ENCODE results near the gene NFE2L1.

The NFE2L1 gene

DNA sequence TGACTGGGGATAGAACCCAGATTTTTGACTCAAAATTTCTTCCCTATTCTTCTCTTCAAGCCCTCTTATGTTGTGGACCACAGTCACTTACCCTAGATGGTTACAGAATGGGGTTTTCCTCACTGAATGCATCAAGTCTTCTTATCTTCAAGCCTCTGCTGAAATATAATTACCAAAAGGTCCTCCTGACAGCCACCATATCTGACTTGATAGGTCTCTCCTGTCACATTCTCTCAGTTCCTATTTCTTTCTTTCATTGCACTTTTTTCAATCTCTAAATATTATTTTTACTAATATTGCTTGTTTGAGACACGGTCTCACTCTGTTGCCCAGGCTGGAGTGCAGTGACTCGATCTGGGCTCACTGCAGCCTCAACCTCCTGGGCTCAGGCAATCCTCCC lies 9.5 kb upstream of the NFE2L1 start:
- no peak for TF ChIP-seq JUND (IDR thresholded peaks at IDR 0.05; ENCODE audit: low read depth)
- DNase-seq (ENCODE audit: low read depth in 1 of 2, low spot score in 1 of 2) = no peak
- in situ Hi-C loops (cut with HindIII; ENCODE audit: low pct_unique_long_range_greater_than_20kb, low sequenced_read_pairs) = no loop called here

- no peak for DNase-seq (ENCODE audit: low read depth in 1 of 2, low spot score in 1 of 2)
- in situ Hi-C loops (cut with HindIII; ENCODE audit: low pct_unique_long_range_greater_than_20kb, low sequenced_read_pairs) = no loop called here
- TF ChIP-seq JUND (IDR thresholded peaks at IDR 0.05; ENCODE audit: low read depth) = no peak
These were observed 5.0 kb upstream of the NFE2L1 start for GRCh38 chr17:48043176-48043575.

GRCh38 chr17:48044851-48045250 lies 3.3 kb upstream of the NFE2L1 start:
- DNase-seq (ENCODE audit: low read depth in 1 of 2, low spot score in 1 of 2) = no peak
- no peak for TF ChIP-seq JUND (IDR thresholded peaks at IDR 0.05; ENCODE audit: low read depth)
- in situ Hi-C loops (cut with HindIII; ENCODE audit: low pct_unique_long_range_greater_than_20kb, low sequenced_read_pairs) = no loop called here

DNA sequence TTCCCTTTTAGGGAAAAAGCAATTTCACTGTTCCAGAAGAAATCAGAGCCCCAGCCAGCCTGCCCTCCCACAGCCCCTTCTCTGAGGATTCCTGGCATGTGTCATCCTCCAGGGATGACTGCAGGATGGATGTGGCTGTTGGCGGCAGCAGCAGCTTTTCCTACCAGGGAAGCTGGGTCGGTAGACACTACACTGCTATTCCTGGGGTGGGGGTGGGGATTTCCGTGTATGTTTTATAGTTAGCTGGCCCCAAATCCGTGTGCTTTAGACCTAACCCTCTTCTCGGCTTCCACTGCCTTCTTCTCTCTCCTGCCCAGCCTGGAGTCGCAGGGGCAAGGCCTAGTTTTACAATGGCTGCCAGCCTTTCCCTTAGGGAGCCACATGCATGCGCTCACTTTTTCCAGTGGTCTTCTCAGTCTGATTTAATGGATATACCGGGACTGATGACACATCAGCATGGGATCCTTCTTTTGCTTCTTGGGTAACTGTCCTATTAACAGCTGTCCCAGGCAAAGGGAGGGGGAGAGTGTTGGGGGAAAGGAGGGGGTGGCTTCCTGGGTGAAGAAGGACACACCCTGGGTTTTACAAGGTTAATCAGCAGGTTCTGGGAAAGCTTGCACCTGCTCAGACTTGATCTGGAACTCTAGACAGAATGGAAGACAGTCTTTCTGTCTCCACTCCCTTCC lies 2.7 kb upstream of the NFE2L1 start:
- in situ Hi-C loops (cut with HindIII; ENCODE audit: low pct_unique_long_range_greater_than_20kb, low sequenced_read_pairs) = no loop called here
- DNase-seq (ENCODE audit: low read depth in 1 of 2, low spot score in 1 of 2) = no peak
- no peak for TF ChIP-seq JUND (IDR thresholded peaks at IDR 0.05; ENCODE audit: low read depth)

DNA sequence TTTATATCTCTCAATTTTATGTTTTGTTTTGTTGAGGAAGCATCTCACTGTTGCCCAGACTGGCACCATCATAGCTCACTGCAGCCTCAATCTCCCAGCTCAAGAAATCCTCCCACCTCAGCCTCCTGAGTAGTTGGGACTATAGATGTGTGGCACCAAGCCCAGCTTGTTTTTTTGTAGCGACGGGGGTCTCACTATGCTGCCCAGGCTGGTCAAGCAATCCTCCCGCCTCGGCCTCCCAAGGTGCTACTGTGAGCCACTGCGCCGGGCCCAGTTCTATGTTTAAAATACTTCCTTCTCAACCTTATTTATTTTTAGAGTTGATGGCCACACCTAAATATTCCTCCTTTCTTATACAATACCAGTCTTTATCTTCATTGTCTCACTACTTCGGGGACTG lies 1.9 kb upstream of the NFE2L1 start:
- no peak for DNase-seq (ENCODE audit: low read depth in 1 of 2, low spot score in 1 of 2)
- no peak for TF ChIP-seq JUND (IDR thresholded peaks at IDR 0.05; ENCODE audit: low read depth)
- in situ Hi-C loops (cut with HindIII; ENCODE audit: low pct_unique_long_range_greater_than_20kb, low sequenced_read_pairs) = no loop called here

DNA sequence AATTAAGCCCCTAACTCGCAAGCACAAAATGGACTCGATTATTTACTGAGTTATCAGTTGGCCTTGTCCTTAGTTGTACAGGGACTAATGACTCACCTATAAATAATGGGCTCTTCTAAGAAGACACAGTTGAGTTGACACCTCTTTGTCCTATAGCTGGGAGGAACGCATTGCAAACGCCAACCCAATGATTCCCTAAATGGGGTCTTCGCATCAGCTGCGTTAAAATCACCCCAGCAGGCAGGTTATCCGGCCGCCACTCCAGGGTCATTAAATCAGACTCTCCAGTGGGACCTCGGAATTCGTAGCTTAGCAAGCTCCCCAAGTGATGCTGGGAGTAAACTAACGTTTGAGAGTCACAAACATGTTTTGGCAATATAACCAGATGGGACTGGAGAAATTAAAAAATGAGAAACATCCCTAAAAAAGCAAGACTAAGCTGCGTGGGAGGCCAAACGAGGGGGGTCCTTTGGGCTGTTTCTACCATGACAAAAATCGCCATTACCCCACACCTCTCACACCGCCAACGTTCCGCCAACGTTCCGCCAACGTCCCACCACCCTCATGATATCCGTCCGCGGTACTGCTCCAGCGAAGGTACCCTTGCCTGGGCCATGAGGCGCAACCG lies 932 bp upstream of the NFE2L1 start:
- DNase-seq (ENCODE audit: low read depth in 1 of 2, low spot score in 1 of 2) = no peak
- TF ChIP-seq JUND (IDR thresholded peaks at IDR 0.05; ENCODE audit: low read depth) = no peak
- in situ Hi-C loops (cut with HindIII; ENCODE audit: low pct_unique_long_range_greater_than_20kb, low sequenced_read_pairs) = no loop called here

DNA sequence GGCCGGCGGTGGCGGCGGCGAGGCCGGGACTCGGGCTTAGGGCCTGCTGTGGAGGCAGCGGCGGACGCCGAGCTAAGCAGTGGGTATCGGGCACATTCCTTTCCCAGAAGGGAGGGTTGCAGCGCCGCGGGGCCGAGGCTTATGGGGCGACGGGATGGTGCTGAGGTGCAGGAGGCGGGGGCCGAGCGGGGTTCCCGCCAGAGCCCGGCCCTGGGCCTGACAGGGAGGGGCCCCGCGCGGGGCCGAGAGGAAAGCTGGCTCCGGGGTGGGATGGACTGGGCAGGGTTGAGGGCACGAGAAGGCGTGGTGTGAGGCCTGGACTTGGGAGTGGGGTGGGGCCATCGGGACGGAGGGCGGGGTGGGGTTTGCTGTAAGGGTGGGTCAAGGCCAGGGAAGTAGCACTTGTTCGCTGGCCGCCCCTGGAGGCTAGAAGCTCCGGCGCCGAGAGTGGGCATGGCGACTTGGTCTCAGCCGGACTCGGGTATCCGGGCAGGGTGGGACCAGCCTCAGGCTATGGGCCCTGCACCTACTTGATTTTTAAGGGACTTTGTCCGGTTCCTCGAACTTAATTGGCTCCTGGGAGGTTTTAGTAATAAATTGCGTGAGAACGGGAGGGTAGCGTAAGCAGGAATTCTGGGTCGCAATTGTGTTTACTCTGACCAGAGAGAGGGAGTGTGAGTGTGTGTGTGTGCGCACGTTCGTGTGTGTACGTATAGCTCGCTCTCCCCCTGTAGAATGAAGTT lies 396 bp downstream of the NFE2L1 start:
- peak; percentile 63 to 95 for DNase-seq (ENCODE audit: low read depth in 1 of 2, low spot score in 1 of 2)
- in situ Hi-C loops (cut with HindIII; ENCODE audit: low pct_unique_long_range_greater_than_20kb, low sequenced_read_pairs) = no loop called here
- TF ChIP-seq JUND (IDR thresholded peaks at IDR 0.05; ENCODE audit: low read depth) = no peak

DNA sequence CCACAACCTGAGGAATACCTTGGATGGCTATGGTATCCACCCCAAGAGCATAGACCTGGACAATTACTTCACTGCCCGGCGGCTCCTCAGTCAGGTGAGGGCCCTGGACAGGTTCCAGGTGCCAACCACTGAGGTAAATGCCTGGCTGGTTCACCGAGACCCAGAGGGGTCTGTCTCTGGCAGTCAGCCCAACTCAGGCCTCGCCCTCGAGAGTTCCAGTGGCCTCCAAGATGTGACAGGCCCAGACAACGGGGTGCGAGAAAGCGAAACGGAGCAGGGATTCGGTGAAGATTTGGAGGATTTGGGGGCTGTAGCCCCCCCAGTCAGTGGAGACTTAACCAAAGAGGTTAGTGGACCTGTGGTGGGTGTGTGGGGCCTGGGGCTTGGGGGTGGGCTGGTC lies 3.1 kb downstream of the NFE2L1 start:
- DNase-seq (ENCODE audit: low read depth in 1 of 2, low spot score in 1 of 2) = no peak
- no peak for TF ChIP-seq JUND (IDR thresholded peaks at IDR 0.05; ENCODE audit: low read depth)
- in situ Hi-C loops (cut with HindIII; ENCODE audit: low pct_unique_long_range_greater_than_20kb, low sequenced_read_pairs) = no loop called here

GRCh38 chr17:48051706-48052486 lies 3.7 kb downstream of the NFE2L1 start:
- in situ Hi-C loops (cut with HindIII; ENCODE audit: low pct_unique_long_range_greater_than_20kb, low sequenced_read_pairs) = no loop called here
- DNase-seq (ENCODE audit: low read depth in 1 of 2, low spot score in 1 of 2) = peak in 1 of 2 experiments; percentile 47
- no peak for TF ChIP-seq JUND (IDR thresholded peaks at IDR 0.05; ENCODE audit: low read depth)

GRCh38 chr17:48052956-48053757 lies 5.0 kb downstream of the NFE2L1 start:
- TF ChIP-seq JUND (IDR thresholded peaks at IDR 0.05; ENCODE audit: low read depth) = no peak
- no peak for DNase-seq (ENCODE audit: low read depth in 1 of 2, low spot score in 1 of 2)

DNA sequence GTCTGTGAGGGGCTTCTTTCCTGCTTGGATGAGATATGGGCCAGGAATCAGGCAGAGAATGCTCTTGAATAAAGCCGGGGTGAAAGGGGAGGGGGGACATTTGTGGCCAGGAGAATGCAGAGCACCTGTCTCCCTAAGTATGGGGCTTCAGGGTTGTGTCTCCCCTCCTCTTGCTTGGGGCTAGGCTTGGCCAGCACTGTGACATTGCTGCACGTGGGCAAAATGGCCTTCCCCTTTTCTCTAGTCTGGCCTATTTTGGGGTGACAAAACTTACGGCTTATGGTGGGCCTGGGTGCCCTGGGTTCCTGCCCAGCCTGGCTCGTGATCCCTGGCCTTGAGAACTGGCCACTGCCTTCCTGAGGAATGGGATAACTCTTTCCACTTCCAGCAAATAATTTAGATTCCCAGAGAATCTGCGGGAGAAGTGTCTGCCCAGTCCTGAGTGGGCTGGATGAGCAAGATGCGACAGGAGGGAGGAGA lies 5.6 kb downstream of the NFE2L1 start:
- no peak for TF ChIP-seq JUND (IDR thresholded peaks at IDR 0.05; ENCODE audit: low read depth)
- in situ Hi-C loops (cut with HindIII; ENCODE audit: low pct_unique_long_range_greater_than_20kb, low sequenced_read_pairs) = no loop called here
- DNase-seq (ENCODE audit: low read depth in 1 of 2, low spot score in 1 of 2) = no peak

More at GRCh38 chr17:48052956-48053757, 5.0 kb downstream of the NFE2L1 start:
- in situ Hi-C loops (cut with HindIII; ENCODE audit: low pct_unique_long_range_greater_than_20kb, low sequenced_read_pairs) = no loop called here

Data from T47D (cell line).